Subcutaneous abdominal adipose tissue (tissue), 5 donors: ENCODE data around the gene ICAM1.
"Not testable (repeated sequence)": the region's sequence is repeated elsewhere in the genome, so short reads cannot be mapped to it uniquely, and the experiment has no call there.

Experiments
- H3K27ac ChIP-seq: one replicate; pipeline ENCODE4 v1.7.0; 2013; ENCODE audit warnings: low read depth, mild to moderate bottlenecking, inconsistent platforms, low read length, moderate library complexity
- H3K27me3 ChIP-seq, 5 donors: one replicate each; pipeline ENCODE4 v1.7.0; 2013; ENCODE audit warnings: low read length in 5 of 5, inconsistent platforms in 1 of 5; ENCODE audit not compliant: control insufficient read depth in 5 of 5, insufficient read depth in 4 of 5
- H3K36me3 ChIP-seq, 5 donors: one replicate each; pipeline ENCODE4 v1.7.0; 2013; ENCODE audit warnings: low read length in 5 of 5; ENCODE audit not compliant: control insufficient read depth in 5 of 5, insufficient read depth in 5 of 5
- H3K4me1 ChIP-seq, 5 donors: one replicate each; pipeline ENCODE4 v1.7.0; 2013; ENCODE audit warnings: low read length in 5 of 5, mild to moderate bottlenecking in 3 of 5, moderate library complexity in 1 of 5; ENCODE audit not compliant: control insufficient read depth in 5 of 5, insufficient read depth in 5 of 5
- H3K4me3 ChIP-seq, 5 donors: one replicate each; pipeline ENCODE4 v1.7.0; 2013; ENCODE audit warnings: low read length in 5 of 5, low read depth in 1 of 5
- H3K9ac ChIP-seq, 5 donors: one replicate each; pipeline ENCODE4 v1.7.0; 2013; ENCODE audit warnings: low read length in 5 of 5, mild to moderate bottlenecking in 4 of 5, moderate library complexity in 3 of 5
- H3K9me3 ChIP-seq, 5 donors: one replicate each; pipeline ENCODE4 v1.7.0; 2013; ENCODE audit warnings: low read length in 5 of 5; ENCODE audit not compliant: control insufficient read depth in 5 of 5
- donor health status: healthy.
- donor health status: healthy.
- donor health status: healthy.
- donor health status: healthy.
- donor health status: healthy.

ICAM1 gene

GRCh38 chr19:10271543-10272086, 695 bp downstream of the ICAM1 start:
- H3K36me3 ChIP-seq, result peaks cover 0 to 16% (median 11%) of the 10 kb centered on the region in 5 donors
- peak overlapping the region in 4 of 5 donors; percentile 65 to 83 (median 80) for H3K9ac ChIP-seq
- H3K9me3 ChIP-seq, result peaks cover 0 to 3% (median 0%) of the 10 kb centered on the region in 5 donors
- H3K4me3 ChIP-seq, result peak overlapping the region; percentile 61 to 82 (median 78)
- H3K4me1 ChIP-seq, result peaks cover 21 to 57% (median 35%) of the 10 kb centered on the region in 5 donors
- peaks cover 0 to 20% (median 0%) of the 10 kb centered on the region in 5 donors for H3K27me3 ChIP-seq
- H3K27ac ChIP-seq, result peak overlapping the region; percentile 88

DNA sequence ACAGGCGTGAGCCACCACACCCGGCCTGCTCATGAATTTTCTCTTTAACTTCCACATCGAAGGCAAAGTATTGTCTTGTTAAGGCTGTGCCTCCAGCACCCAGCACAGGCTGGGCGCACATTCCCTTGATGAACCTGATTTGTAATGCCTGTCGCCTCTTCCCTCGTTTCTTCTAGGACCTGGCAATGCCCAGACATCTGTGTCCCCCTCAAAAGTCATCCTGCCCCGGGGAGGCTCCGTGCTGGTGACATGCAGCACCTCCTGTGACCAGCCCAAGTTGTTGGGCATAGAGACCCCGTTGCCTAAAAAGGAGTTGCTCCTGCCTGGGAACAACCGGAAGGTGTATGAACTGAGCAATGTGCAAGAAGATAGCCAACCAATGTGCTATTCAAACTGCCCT, 3.7 kb downstream of the ICAM1 start:
- Histone ChIP-seq H3K27ac (no peak overlapping the region), H3K4me1 (peaks cover 10 to 38% (median 24%) of the 10 kb centered on the region in 5 donors)

GRCh38 chr19:10277795-10278589, 7.1 kb downstream of the ICAM1 start:
- no peak overlapping the region for H3K27ac ChIP-seq
- H3K4me3 ChIP-seq, result no peak overlapping the region
- H3K9ac ChIP-seq, result no peak overlapping the region
- H3K27me3 ChIP-seq, result no peaks in the 10 kb centered on the region
- H3K9me3 ChIP-seq, result no peaks in the 10 kb centered on the region
- H3K4me1 ChIP-seq, result peaks cover 0 to 5% (median under 1%) of the 10 kb centered on the region in 5 donors
- H3K36me3 ChIP-seq, result peaks cover 0 to 60% (median 25%) of the 10 kb centered on the region in 5 donors

More for the DNA sequence above, 3.7 kb downstream of the ICAM1 start:
- Histone ChIP-seq H3K9ac (no peak overlapping the region), H3K4me3 (no peak overlapping the region), H3K27me3 (peaks cover 0 to 16% (median 0%) of the 10 kb centered on the region in 5 donors), H3K9me3 (peaks cover 0 to 1% (median 0%) of the 10 kb centered on the region in 5 donors), H3K36me3 (peaks cover 0 to 41% (median 24%) of the 10 kb centered on the region in 5 donors)

DNA sequence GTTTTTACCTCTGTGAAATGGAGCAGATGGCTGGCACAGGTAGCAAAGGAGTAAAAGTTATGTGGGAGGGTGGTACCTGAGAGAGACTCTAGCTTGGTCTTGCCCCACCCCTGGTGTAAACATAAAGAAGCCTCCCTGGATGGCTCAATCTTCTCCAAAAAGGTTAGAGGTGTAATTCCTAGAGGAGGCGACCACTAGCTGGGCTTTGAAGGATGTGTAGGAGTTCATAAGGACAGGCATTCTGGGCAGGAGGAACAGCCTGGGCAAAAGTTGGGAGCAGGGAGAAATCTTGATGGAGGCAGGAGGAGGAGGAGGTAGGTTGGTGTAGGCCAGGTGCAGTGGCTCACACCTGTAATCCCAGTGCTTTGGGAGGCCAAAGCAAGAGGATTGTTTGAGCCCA, 8.0 kb downstream of the ICAM1 start:
- Histone ChIP-seq H3K36me3 (peaks cover 0 to 70% (median 34%) of the 10 kb centered on the region in 5 donors), H3K9ac (no peak overlapping the region), H3K4me1 (peaks cover 0 to 4% (median 0%) of the 10 kb centered on the region in 5 donors), H3K27ac (no peak overlapping the region), H3K4me3 (no peak overlapping the region), H3K27me3 (no peaks in the 10 kb centered on the region), H3K9me3 (no peaks in the 10 kb centered on the region)

DNA sequence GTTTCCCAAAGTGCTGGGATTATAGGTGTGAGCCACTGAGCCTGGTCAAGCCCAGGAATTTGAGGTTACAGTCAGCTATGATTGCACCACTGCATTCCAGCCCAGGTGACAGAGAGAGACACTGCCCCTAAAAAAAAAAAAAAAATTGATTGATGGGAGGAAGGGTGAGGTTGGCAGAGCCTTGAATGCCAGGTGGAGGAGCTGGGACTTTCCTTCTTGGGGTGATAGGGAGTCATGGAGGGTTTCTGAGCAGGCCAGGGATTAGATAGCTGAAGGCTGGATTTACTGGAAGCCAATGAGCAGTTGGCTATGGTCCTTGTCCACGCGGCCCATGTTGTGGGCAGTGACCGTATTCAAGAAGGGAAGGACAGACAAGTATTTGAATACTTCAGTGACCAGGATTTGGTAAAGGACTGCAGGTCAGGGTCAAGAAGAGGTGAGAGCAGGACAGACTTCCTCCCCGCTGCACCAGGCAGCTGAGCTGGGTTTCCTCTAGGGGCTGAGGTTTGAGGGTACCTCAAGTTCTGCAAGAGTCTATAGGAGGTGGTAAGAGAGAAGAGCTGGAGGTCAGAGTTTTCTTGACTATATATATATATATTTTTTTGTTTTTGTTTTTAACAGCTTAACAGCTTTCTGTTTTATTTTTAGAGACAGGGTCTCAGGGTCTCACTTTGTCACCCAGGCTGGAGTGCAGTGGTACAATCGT, 9.0 kb downstream of the ICAM1 start:
- Histone ChIP-seq H3K27me3 (no peaks in the 10 kb centered on the region), H3K4me1 (peaks cover 0 to 3% (median 0%) of the 10 kb centered on the region in 5 donors), H3K36me3 (peaks cover 0 to 73% (median 40%) of the 10 kb centered on the region in 5 donors), H3K9ac (no peak overlapping the region), H3K9me3 (no peaks in the 10 kb centered on the region), H3K4me3 (no peak overlapping the region), H3K27ac (no peak overlapping the region)

GRCh38 chr19:10282043-10282442, 11.1 kb downstream of the ICAM1 start:
- not testable (repeated sequence) for H3K9ac ChIP-seq, H3K27ac ChIP-seq, H3K4me3 ChIP-seq, H3K27me3 ChIP-seq, H3K9me3 ChIP-seq
- H3K4me1 ChIP-seq, result peaks cover 3 to 23% (median 11%) of the 10 kb centered on the region in 5 donors
- H3K36me3 ChIP-seq, result peaks cover 0 to 76% (median 45%) of the 10 kb centered on the region in 5 donors

- H3K4me1 ChIP-seq, result peaks cover 3 to 34% (median 16%) of the 10 kb centered on the region in 5 donors
- no peaks in the 10 kb centered on the region for H3K9me3 ChIP-seq
- peaks cover 8 to 20% (median 11%) of the 10 kb centered on the region in 5 donors for H3K27me3 ChIP-seq
- H3K36me3 ChIP-seq, result peaks cover 0 to 63% (median 38%) of the 10 kb centered on the region in 5 donors
- H3K27ac ChIP-seq, result no peak overlapping the region
- H3K4me3 ChIP-seq, result no peak overlapping the region
- no peak overlapping the region for H3K9ac ChIP-seq
These were observed 12.6 kb downstream of the ICAM1 start for GRCh38 chr19:10283301-10284064.

DNA sequence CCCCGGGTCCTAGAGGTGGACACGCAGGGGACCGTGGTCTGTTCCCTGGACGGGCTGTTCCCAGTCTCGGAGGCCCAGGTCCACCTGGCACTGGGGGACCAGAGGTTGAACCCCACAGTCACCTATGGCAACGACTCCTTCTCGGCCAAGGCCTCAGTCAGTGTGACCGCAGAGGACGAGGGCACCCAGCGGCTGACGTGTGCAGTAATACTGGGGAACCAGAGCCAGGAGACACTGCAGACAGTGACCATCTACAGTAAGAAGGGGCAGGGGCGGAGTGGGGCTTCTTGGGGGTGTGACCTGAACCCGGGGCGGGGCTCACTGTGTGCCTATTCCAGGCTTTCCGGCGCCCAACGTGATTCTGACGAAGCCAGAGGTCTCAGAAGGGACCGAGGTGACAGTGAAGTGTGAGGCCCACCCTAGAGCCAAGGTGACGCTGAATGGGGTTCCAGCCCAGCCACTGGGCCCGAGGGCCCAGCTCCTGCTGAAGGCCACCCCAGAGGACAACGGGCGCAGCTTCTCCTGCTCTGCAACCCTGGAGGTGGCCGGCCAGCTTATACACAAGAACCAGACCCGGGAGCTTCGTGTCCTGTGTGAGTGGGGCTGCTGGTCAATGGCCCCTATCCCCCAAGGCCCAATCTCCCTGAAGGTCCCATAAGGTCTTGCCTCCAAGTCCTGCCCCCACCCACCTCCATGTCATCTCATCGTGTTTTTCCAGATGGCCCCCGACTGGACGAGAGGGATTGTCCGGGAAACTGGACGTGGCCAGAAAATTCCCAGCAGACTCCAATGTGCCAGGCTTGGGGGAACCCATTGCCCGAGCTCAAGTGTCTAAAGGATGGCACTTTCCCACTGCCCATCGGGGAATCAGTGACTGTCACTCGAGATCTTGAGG, 13.4 kb downstream of the ICAM1 start:
- Histone ChIP-seq H3K36me3 (peaks cover 0 to 55% (median 32%) of the 10 kb centered on the region in 5 donors), H3K27ac (no peak overlapping the region), H3K27me3 (peaks cover 14 to 28% (median 19%) of the 10 kb centered on the region in 5 donors), H3K4me3 (no peak overlapping the region), H3K9ac (no peak overlapping the region), H3K9me3 (no peaks in the 10 kb centered on the region), H3K4me1 (peaks cover 3 to 41% (median 24%) of the 10 kb centered on the region in 5 donors)

GRCh38 chr19:10284960-10285278, 14.0 kb downstream of the ICAM1 start:
- H3K27me3 ChIP-seq, result peaks cover 17 to 33% (median 24%) of the 10 kb centered on the region in 5 donors
- no peak overlapping the region for H3K9ac ChIP-seq
- H3K27ac ChIP-seq, result no peak overlapping the region
- peaks cover 0 to 49% (median 30%) of the 10 kb centered on the region in 5 donors for H3K36me3 ChIP-seq
- no peak overlapping the region for H3K4me3 ChIP-seq
- H3K4me1 ChIP-seq, result peaks cover 3 to 47% (median 29%) of the 10 kb centered on the region in 5 donors
- no peaks in the 10 kb centered on the region for H3K9me3 ChIP-seq
